Fibroblast of lung (primary cell): ENCODE measurements around the gene SUPT3H. TPM values are rescaled to one million over a fixed set of nuclear protein-coding genes. Genes with fewer than 3 reads are reported as not detected.
A peak's percentile ranks its signal among the peaks of the same experiment; 100 is the strongest.

ENCODE experiments used
- DNase-seq, 2 donors: peaks; one replicate each; pipeline versions ENCODE4 v3.0.0 to v3.0.0-alpha.2; 2010; ENCODE audit warnings: low read depth in 2 of 2
- H2AFZ ChIP-seq: 2 replicates; pipeline ENCODE4 v1.5.1; 2012; ENCODE audit warnings: low read length, control low read depth, inconsistent platforms
- H3K27ac ChIP-seq: 2 replicates; pipeline ENCODE4 v1.5.1; 2011; ENCODE audit warnings: low read length, control low read depth; ENCODE audit not compliant: insufficient read depth
- H3K27me3 ChIP-seq: 2 replicates; pipeline ENCODE4 v1.5.1; 2011; ENCODE audit warnings: mild to moderate bottlenecking, low read length; ENCODE audit not compliant: control insufficient read depth, insufficient read depth
- H3K36me3 ChIP-seq: 2 replicates; pipeline ENCODE4 v1.5.1; 2011; ENCODE audit warnings: low read length; ENCODE audit not compliant: control insufficient read depth, insufficient read depth
- H3K4me1 ChIP-seq: 2 replicates; pipeline ENCODE4 v1.5.1; 2011; ENCODE audit warnings: low read length; ENCODE audit not compliant: control insufficient read depth, insufficient read depth; ENCODE audit errors: extremely low read depth
- H3K4me2 ChIP-seq: 2 replicates; pipeline ENCODE4 v1.5.1; 2011; ENCODE audit warnings: low read length, control low read depth; ENCODE audit not compliant: insufficient read depth; ENCODE audit errors: extremely low read depth
- H3K4me3 ChIP-seq, 4 experiments: fragments of 200-600 bp in 1 of 4; sonication (generic) in 1 of 4; replicated peaks in 1 of 4; 2 replicates each; pipeline ENCODE4 v1.5.1; 2011 to 2016; ENCODE audit warnings: low read length in 4 of 4, low read depth in 3 of 4, mild to moderate bottlenecking in 3 of 4, control low read depth in 2 of 4, inconsistent platforms in 1 of 4, mixed read lengths in 1 of 4; ENCODE audit not compliant: insufficient read depth in 1 of 4; ENCODE audit errors: control extremely low read depth in 1 of 4
- H3K79me2 ChIP-seq: 2 replicates; pipeline ENCODE4 v1.5.1; 2012; ENCODE audit warnings: mild to moderate bottlenecking, low read length, inconsistent platforms; ENCODE audit not compliant: control insufficient read depth, insufficient read depth
- H3K9ac ChIP-seq: 2 replicates; pipeline ENCODE4 v1.5.1; 2011; ENCODE audit warnings: mild to moderate bottlenecking, low read length, control low read depth; ENCODE audit not compliant: insufficient read depth
- H3K9me3 ChIP-seq: 2 replicates; pipeline ENCODE4 v1.5.1; 2012; ENCODE audit warnings: low read depth, low read length; ENCODE audit not compliant: control insufficient read depth, insufficient read depth
- H4K20me1 ChIP-seq: 2 replicates; pipeline ENCODE4 v1.5.1; 2011; ENCODE audit warnings: low read length; ENCODE audit not compliant: control insufficient read depth, insufficient read depth; ENCODE audit errors: extremely low read depth
- EZH2 ChIP-seq: IDR thresholded peaks from 2 replicates; pipeline ENCODE4 v1.5.1; 2012; ENCODE audit warnings: low read length, control low read depth, mild to moderate bottlenecking; ENCODE audit errors: missing control alignments
- polyA minus RNA-seq: library from RNA; depleted of rRNA, polyadenylated mRNA; stranded (reverse); fragments of >200 nt; gene quantifications from 2 replicates; pipeline ENCODE4 v1.2.3, GENCODE V29; 2011; ENCODE audit warnings: low replicate concordance
- polyA plus RNA-seq, 2 donors: library from polyadenylated mRNA; depleted of rRNA in 1 of 2; stranded (reverse) in 1 of 2; unstranded in 1 of 2; fragments of >200 nt; gene quantifications; 2 replicates each; pipeline ENCODE4 v1.2.1, GENCODE V29; 2011 to 2012; ENCODE audit warnings: missing spikeins in 1 of 2
- total RNA-seq: library from RNA; depleted of rRNA; stranded (reverse); fragments of >200 nt; gene quantifications from 2 replicates; pipeline ENCODE4 v1.2.1, GENCODE V29; 2014
- TF ChIP-seq, protein P1 (sequence below), 2 donors: IDR thresholded peaks in 1 of 2; conservative IDR thresholded peaks in 1 of 2; 1 replicate in 1 of 2; 2 replicates in 1 of 2; pipeline ENCODE4 v1.5.1; 2011 to 2012; ENCODE audit warnings: low read length in 2 of 2, control low read depth in 1 of 2, inconsistent platforms in 1 of 2, low read depth in 1 of 2, mild to moderate bottlenecking in 1 of 2

Gene SUPT3H
- total RNA-seq (8.3 and 8.5 TPM in 2 replicates), polyA plus RNA-seq (7.0 and 8.5 TPM in 2 replicates), polyA minus RNA-seq (1.4 and 12.4 TPM in 2 replicates)
- 4.9 and 5.8 TPM in 2 replicates for polyA plus RNA-seq (2012)

DNA sequence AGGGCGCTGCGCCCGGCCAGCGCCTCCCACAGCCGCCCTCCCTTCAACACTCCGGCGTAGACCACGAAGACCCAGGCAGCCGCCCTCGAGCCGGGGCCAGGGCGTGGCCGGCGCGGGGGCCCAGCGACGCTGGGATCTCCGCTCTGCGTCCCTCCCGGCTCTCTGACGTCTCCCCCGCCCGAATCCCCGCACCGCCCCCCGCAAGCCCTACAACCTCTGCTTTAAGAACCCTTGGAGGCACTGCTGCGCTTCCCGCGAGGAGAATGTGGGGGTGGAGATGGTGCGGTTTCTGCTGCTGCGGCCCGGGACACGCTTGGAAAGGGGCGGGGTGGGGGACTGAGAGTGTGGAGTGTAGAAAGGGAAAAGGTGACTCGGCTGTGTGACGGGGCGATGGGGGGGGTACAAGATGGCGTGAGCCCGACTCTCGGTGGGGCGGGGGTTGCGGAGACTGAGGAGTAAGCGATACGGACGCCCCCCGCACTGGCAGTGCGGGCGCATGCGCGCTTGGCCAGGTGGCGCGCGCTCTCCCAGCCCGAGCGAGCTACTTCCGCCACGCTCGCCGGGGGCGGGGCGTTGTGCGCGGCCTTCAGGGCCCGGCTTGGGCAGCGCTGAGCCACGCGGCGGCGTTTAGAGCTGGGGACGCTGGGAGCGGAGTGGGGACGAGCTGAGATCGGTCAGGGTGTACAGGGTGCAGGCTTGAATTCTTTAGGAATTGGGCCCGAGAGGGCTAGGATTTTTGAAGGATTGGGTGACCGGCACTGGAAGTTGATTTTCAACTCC is at the start of gene SUPT3H:
Gene SUPT3H, minus strand, starts transcription at position 381 of the 780 bp plus-strand sequence.
- Histone ChIP-seq H3K4me2 (peak within 1 kb of the TSS; percentile 89), H3K9ac (peak within 1 kb of the TSS; percentile 85)
- TF ChIP-seq, protein P1, sequence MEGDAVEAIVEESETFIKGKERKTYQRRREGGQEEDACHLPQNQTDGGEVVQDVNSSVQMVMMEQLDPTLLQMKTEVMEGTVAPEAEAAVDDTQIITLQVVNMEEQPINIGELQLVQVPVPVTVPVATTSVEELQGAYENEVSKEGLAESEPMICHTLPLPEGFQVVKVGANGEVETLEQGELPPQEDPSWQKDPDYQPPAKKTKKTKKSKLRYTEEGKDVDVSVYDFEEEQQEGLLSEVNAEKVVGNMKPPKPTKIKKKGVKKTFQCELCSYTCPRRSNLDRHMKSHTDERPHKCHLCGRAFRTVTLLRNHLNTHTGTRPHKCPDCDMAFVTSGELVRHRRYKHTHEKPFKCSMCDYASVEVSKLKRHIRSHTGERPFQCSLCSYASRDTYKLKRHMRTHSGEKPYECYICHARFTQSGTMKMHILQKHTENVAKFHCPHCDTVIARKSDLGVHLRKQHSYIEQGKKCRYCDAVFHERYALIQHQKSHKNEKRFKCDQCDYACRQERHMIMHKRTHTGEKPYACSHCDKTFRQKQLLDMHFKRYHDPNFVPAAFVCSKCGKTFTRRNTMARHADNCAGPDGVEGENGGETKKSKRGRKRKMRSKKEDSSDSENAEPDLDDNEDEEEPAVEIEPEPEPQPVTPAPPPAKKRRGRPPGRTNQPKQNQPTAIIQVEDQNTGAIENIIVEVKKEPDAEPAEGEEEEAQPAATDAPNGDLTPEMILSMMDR (conservative IDR thresholded peaks at IDR 0.05 in 1 of 2, IDR thresholded peaks at IDR 0.05 in 1 of 2; ENCODE audit: low read depth in 1 of 2, low read length in 2 of 2), result peak; percentile 13 to 19
- TF ChIP-seq EZH2, result no peak

DNA sequence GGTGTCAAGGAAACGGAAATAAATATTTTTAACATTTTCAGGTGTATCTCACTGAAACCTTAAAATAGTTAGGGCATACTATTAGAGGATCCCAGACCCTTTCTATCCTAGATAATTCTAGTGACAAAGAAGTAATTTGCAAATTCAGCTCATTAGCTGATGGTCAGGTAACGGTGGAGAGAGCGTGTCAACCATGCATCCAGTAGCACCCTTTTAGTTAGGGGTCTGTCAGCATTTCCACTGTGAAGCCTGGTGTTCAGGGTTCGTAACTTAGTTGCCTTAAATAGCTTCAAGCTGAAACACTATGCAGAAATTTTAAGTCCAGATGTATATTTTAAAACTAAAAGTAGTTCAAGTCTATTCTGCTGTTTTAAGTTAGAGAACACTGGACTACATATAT is 48.5 kb upstream of the SUPT3H start:
- H3K27me3 ChIP-seq, result no peaks in the 10 kb centered on the region
- no peaks in the 10 kb centered on the region for H4K20me1 ChIP-seq
- no peaks in the 10 kb centered on the region for H3K4me1 ChIP-seq
- DNase-seq, result no peak
- H3K79me2 ChIP-seq, result peaks cover 58% of the 10 kb centered on the region
- H2AFZ ChIP-seq, result no peak overlapping the region
- no peak overlapping the region for H3K4me3 ChIP-seq
- no peak for TF ChIP-seq EZH2
- TF ChIP-seq, protein P1 (conservative IDR thresholded peaks at IDR 0.05 in 1 of 2, IDR thresholded peaks at IDR 0.05 in 1 of 2; ENCODE audit: low read depth in 1 of 2, low read length in 2 of 2), result no peak
- no peak overlapping the region for H3K27ac ChIP-seq
- H3K4me2 ChIP-seq, result no peak overlapping the region
- no peak overlapping the region for H3K9ac ChIP-seq
- H3K36me3 ChIP-seq, result no peaks in the 10 kb centered on the region
- H3K9me3 ChIP-seq, result no peaks in the 10 kb centered on the region

More for the DNA sequence above, at the start of gene SUPT3H:
- Histone ChIP-seq H3K79me2 (no peaks in the 10 kb centered on the region), H3K4me3 (peak within 1 kb of the TSS; percentile 44 to 96 (median 74)), H4K20me1 (no peaks in the 10 kb centered on the region), H2AFZ (peak within 1 kb of the TSS; percentile 93), H3K27me3 (no peaks in the 10 kb centered on the region), H3K9me3 (no peaks in the 10 kb centered on the region), H3K36me3 (no peaks in the 10 kb centered on the region), H3K27ac (peak within 1 kb of the TSS; percentile 96), H3K4me1 (no peaks in the 10 kb centered on the region)
- DNase-seq, result peak; percentile 93 to 95

DNA sequence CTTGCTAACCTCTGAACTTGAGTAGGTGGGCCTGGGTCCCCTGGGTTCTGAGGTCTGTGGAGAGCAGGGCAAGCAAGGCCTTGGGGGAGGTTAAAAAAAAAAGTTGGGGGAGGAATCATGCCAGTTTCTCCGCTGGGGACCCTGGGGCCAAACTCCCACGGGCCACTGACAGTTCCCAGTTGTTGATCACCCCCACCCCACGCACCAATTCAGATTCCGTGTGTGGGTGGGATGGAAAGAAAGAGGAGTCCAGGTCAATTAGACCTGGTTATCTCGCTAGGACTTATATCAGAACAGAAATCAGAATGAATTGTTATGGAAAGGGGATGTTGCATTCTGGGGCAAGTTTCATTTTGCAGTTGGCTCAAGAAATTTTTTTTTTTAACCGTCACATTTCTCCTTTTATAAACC is 46.7 kb upstream of the SUPT3H start:
- Histone ChIP-seq H3K27ac (no peak overlapping the region), H3K9ac (no peak overlapping the region), H3K4me1 (peaks cover 3% of the 10 kb centered on the region), H3K9me3 (no peaks in the 10 kb centered on the region), H3K36me3 (no peaks in the 10 kb centered on the region), H4K20me1 (no peaks in the 10 kb centered on the region), H3K4me3 (peak overlapping the region; percentile 84 to 90 (median 86)), H3K79me2 (peaks cover 51% of the 10 kb centered on the region), H3K4me2 (peak overlapping the region; percentile 67), H3K27me3 (no peaks in the 10 kb centered on the region), H2AFZ (no peak overlapping the region)
- DNase-seq, result no peak
- no peak for TF ChIP-seq EZH2
- TF ChIP-seq, protein P1 (conservative IDR thresholded peaks at IDR 0.05 in 1 of 2, IDR thresholded peaks at IDR 0.05 in 1 of 2; ENCODE audit: low read depth in 1 of 2, low read length in 2 of 2), result no peak
